Osteocyte (in vitro differentiated cells): ENCODE measurements around the gene GJC1. TPM values are rescaled to one million over a fixed set of nuclear protein-coding genes. Genes with fewer than 3 reads are reported as not detected.

Experiments used
- DNase-seq: peaks from one replicate; pipeline ENCODE4 v3.0.0; 2021; ENCODE audit warnings: mixed read lengths; ENCODE audit not compliant: unreplicated experiment; ENCODE audit errors: extremely low spot score
- H3K27ac Mint-ChIP-seq: one replicate; pipeline ENCODE4 v1.8.0; 2021; ENCODE audit warnings: mild to moderate bottlenecking, mixed read lengths; ENCODE audit not compliant: unreplicated experiment
- H3K27me3 Mint-ChIP-seq: one replicate; pipeline ENCODE4 v1.8.0; 2021; ENCODE audit warnings: mixed read lengths; ENCODE audit not compliant: unreplicated experiment
- H3K36me3 Mint-ChIP-seq: one replicate; pipeline ENCODE4 v1.8.0; 2021; ENCODE audit warnings: mixed read lengths; ENCODE audit not compliant: unreplicated experiment
- H3K4me1 Mint-ChIP-seq: one replicate; pipeline ENCODE4 v1.8.0; 2021; ENCODE audit warnings: mixed read lengths; ENCODE audit not compliant: unreplicated experiment
- H3K4me3 Mint-ChIP-seq: one replicate; pipeline ENCODE4 v1.8.0; 2021; ENCODE audit warnings: mild to moderate bottlenecking, moderate library complexity, mixed read lengths; ENCODE audit not compliant: unreplicated experiment
- H3K9me3 Mint-ChIP-seq: one replicate; pipeline ENCODE4 v1.8.0; 2021; ENCODE audit warnings: mixed read lengths; ENCODE audit not compliant: unreplicated experiment
- total RNA-seq: library from RNA; stranded (reverse); gene quantifications from 2 replicates; pipeline ENCODE4 v1.2.1, GENCODE V29; 2021
- TF ChIP-seq, protein P1 (sequence below): fragments of 200-600 bp; sonication (generic); IDR thresholded peaks from 2 replicates; pipeline ENCODE4 v1.5.0; 2021; ENCODE audit warnings: antibody characterized with exemption, mild to moderate bottlenecking, moderate library complexity

The GJC1 gene
- total RNA-seq, 1 donor from 2014 or later = 43.0 TPM

DNA sequence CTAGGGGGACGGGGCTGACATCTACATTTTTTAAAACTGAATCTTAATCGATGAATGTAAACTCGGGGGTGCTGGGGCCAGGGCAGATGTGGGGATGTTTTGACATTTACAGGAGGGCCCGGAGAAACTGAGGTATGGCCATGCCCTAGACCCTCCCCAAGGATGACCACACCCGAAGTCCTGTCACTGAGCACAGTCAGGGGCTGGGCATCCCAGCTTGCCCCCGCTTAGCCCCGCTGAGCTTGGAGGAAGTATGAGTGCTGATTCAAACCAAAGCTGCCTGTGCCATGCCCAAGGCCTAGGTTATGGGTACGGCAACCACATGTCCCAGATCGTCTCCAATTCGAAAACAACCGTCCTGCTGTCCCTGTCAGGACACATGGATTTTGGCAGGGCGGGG lies 49.9 kb downstream of the GJC1 start:
- H3K27ac Mint-ChIP-seq = no peak overlapping the region
- H3K27me3 Mint-ChIP-seq = no peaks in the 10 kb centered on the region
- peak overlapping the region; percentile 14 for H3K4me3 Mint-ChIP-seq
- no peaks in the 10 kb centered on the region for H3K36me3 Mint-ChIP-seq
- peaks cover 12% of the 10 kb centered on the region for H3K4me1 Mint-ChIP-seq
- no peaks in the 10 kb centered on the region for H3K9me3 Mint-ChIP-seq
- DNase-seq = no peak
- TF ChIP-seq, protein P1, sequence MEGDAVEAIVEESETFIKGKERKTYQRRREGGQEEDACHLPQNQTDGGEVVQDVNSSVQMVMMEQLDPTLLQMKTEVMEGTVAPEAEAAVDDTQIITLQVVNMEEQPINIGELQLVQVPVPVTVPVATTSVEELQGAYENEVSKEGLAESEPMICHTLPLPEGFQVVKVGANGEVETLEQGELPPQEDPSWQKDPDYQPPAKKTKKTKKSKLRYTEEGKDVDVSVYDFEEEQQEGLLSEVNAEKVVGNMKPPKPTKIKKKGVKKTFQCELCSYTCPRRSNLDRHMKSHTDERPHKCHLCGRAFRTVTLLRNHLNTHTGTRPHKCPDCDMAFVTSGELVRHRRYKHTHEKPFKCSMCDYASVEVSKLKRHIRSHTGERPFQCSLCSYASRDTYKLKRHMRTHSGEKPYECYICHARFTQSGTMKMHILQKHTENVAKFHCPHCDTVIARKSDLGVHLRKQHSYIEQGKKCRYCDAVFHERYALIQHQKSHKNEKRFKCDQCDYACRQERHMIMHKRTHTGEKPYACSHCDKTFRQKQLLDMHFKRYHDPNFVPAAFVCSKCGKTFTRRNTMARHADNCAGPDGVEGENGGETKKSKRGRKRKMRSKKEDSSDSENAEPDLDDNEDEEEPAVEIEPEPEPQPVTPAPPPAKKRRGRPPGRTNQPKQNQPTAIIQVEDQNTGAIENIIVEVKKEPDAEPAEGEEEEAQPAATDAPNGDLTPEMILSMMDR = no peak

DNA sequence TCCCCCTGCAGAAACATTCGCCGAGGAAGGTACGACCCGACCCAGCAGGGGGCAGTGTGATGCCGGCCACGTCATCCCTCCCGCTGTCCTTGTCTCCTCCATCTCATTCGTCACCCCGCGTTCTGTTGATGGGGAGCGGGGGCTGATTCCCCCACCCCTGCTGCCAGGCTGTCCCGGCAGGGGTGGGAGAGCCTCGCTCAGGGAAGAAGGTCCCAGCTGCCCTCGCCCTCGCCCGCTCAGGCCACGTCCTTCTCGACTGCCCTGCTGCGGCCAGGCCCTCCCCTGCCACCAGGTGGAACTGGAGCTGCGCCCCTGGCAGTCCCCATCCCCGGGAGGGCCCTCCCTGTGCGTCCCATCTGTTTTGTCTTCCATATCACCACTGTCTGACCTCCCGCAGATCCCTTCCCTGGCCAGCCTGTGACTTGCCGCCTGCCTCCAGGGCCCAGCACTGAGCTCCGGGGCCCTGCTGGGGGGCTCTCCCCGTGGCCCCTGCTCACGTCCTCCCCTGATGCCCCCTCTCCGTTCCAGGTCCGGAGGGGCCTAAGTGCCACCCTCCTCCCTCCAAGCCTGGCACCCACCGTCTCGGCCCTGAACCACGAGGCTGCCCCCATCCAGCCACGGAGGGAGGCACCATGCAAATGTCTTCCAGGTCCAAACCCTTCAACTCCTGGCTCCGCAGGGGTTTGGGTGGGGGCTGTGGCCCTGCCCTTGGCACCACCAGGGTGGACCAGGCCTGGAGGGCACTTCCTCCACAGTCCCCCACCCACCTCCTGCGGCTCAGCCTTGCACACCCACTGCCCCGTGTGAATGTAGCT lies 50.7 kb downstream of the GJC1 start:
- no peaks in the 10 kb centered on the region for H3K27me3 Mint-ChIP-seq
- no peaks in the 10 kb centered on the region for H3K36me3 Mint-ChIP-seq
- H3K9me3 Mint-ChIP-seq = no peaks in the 10 kb centered on the region
- DNase-seq = no peak
- H3K4me1 Mint-ChIP-seq = peaks cover 15% of the 10 kb centered on the region
- peak overlapping the region; percentile 69 for H3K4me3 Mint-ChIP-seq
- TF ChIP-seq, protein P1 = peak; percentile 87
- H3K27ac Mint-ChIP-seq = peak overlapping the region; percentile 54

DNA sequence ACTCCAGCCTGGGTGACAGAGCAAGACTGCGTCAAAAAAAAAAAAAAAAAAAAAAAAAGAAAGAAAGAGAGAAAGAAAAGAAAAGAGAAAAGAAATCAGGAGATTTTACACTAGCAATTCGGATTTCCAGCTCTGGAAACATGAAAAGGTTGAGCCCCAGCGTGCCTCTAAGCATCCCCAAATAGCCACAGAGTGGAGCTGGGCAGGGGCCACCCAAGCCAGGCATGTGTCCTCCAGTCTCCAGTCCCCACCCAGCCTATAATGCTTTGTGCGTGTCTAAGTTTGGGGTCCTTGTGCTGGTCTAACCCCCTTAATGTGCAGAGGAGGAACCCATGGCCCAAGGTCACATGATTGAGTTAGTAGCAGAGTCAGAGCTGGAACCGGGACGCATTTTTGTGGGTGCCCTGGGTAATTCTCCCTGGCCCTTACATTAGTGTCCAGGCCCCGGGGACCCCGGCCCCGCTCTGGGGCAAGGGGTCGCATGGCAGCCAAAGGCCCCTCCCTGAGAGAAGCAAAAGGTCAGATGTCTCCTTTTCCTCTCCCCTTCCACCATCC lies 51.4 kb downstream of the GJC1 start:
- H3K9me3 Mint-ChIP-seq = no peaks in the 10 kb centered on the region
- no peak for DNase-seq
- no peaks in the 10 kb centered on the region for H3K36me3 Mint-ChIP-seq
- peaks cover 2% of the 10 kb centered on the region for H3K27me3 Mint-ChIP-seq
- H3K4me3 Mint-ChIP-seq = peak overlapping the region; percentile 69
- TF ChIP-seq, protein P1 = no peak
- no peak overlapping the region for H3K27ac Mint-ChIP-seq
- H3K4me1 Mint-ChIP-seq = peaks cover 15% of the 10 kb centered on the region

DNA sequence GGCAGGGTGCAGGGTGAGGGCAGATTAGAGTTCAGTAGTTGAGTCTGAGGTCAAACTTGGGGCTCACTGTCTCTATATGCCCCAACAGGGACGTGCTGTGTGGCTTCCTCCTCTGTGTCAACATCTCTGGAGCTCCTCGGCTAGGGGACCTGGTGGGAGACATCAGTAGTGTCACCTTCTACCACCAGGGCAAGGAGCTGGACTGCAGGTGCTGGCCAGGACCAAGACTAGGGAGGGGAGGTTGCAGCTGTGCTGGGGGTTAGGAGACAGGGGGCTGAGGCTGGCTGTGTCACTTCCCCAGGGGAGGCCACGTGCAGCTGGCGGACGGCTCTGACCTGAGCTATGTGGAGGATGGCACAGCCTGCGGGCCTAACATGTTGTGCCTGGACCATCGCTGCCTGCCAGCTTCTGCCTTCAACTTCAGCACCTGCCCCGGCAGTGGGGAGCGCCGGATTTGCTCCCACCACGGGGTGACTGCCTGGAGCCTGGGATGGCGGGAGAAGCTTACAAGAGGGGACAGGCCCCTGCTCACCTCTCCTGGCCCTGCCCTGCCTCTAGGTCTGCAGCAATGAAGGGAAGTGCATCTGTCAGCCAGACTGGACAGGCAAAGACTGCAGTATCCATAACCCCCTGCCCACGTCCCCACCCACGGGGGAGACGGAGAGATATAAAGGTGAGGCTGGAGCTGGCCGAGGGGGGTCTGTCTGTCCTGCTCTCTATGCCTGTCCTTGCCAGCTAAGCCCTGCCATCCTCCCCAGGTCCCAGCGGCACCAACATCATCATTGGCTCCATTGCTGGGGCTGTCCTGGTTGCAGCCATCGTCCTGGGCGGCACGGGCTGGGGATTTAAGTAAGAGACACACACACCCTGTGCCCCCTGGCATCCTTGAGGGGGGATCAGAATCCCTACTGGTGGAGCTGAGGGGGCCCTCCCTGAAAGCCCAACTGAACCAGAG lies 52.4 kb downstream of the GJC1 start:
- peaks cover 15% of the 10 kb centered on the region for H3K4me1 Mint-ChIP-seq
- DNase-seq = no peak
- TF ChIP-seq, protein P1 = no peak
- no peak overlapping the region for H3K4me3 Mint-ChIP-seq
- H3K36me3 Mint-ChIP-seq = no peaks in the 10 kb centered on the region
- no peak overlapping the region for H3K27ac Mint-ChIP-seq
- peaks cover 6% of the 10 kb centered on the region for H3K27me3 Mint-ChIP-seq
- no peaks in the 10 kb centered on the region for H3K9me3 Mint-ChIP-seq
